Endothelial cell (in vitro differentiated cells): ENCODE measurements around the gene MRTFB. TPM values are rescaled to one million over a fixed set of nuclear protein-coding genes. Genes with fewer than 3 reads are reported as not detected.
A peak's percentile ranks its signal among the peaks of the same experiment; 100 is the strongest.

Experiments
- DNase-seq: peaks from one replicate; pipeline ENCODE4 v3.0.0; 2021; ENCODE audit warnings: low spot score
- H3K27ac Mint-ChIP-seq: one replicate; pipeline ENCODE4 v1.8.0; 2021; ENCODE audit warnings: mixed read lengths, inconsistent platforms; ENCODE audit not compliant: unreplicated experiment
- H3K27me3 Mint-ChIP-seq: one replicate; pipeline ENCODE4 v1.8.0; 2021; ENCODE audit warnings: mild to moderate bottlenecking, moderate library complexity, mixed read lengths, inconsistent platforms; ENCODE audit not compliant: unreplicated experiment
- H3K36me3 Mint-ChIP-seq: one replicate; pipeline ENCODE4 v1.8.0; 2021; ENCODE audit warnings: mild to moderate bottlenecking, low read depth, mixed read lengths, inconsistent platforms; ENCODE audit not compliant: unreplicated experiment
- H3K4me1 Mint-ChIP-seq: one replicate; pipeline ENCODE4 v1.8.0; 2021; ENCODE audit warnings: mild to moderate bottlenecking, mixed read lengths, inconsistent platforms; ENCODE audit not compliant: unreplicated experiment
- H3K4me3 Mint-ChIP-seq: one replicate; pipeline ENCODE4 v1.8.0; 2021; ENCODE audit warnings: mild to moderate bottlenecking, mixed read lengths, inconsistent platforms; ENCODE audit not compliant: unreplicated experiment
- H3K9me3 Mint-ChIP-seq: one replicate; pipeline ENCODE4 v1.8.0; 2021; ENCODE audit warnings: mixed read lengths, inconsistent platforms; ENCODE audit not compliant: unreplicated experiment
- total RNA-seq: library from RNA; stranded (reverse); fragmentation: NEBNext Ultra II Directional; extraction: Animal tissue kit (Norgen Biotek cat#: 25700); gene quantifications from one replicate; pipeline ENCODE4 v1.2.1, GENCODE V29; 2021; ENCODE audit not compliant: unreplicated experiment
- TF ChIP-seq, protein P1 (sequence below): fragments of 200-600 bp; sonication (generic); IDR thresholded peaks from one replicate; pipeline ENCODE4 v1.5.0; 2021; ENCODE audit warnings: antibody characterized with exemption; ENCODE audit not compliant: unreplicated experiment

MRTFB gene
- total RNA-seq, 1 donor from 2014 or later, result 51.3 TPM

DNA sequence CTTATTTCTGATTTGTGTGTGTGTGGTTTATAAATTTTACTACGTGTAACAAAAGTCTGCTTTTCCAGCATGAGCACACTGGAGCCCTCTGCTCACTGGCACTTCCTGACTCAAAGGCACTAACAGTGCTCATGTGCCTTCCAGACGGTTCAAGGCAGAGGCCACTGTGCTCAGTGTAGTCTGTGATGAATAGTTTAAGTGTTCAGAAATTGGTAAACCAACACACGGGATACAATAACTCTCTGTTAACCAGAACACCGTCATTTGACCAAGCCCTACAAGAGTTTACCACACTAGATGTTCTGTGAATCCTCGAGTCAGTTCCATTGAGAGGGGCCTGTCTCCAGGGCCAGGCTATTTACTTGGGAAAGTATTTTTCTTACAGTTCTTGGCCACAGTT is 191.9 kb downstream of the MRTFB start:
- peaks cover 1% of the 10 kb centered on the region for H3K27me3 Mint-ChIP-seq
- no peaks in the 10 kb centered on the region for H3K4me1 Mint-ChIP-seq
- H3K9me3 Mint-ChIP-seq, result no peaks in the 10 kb centered on the region
- no peak overlapping the region for H3K27ac Mint-ChIP-seq
- TF ChIP-seq, protein P1, sequence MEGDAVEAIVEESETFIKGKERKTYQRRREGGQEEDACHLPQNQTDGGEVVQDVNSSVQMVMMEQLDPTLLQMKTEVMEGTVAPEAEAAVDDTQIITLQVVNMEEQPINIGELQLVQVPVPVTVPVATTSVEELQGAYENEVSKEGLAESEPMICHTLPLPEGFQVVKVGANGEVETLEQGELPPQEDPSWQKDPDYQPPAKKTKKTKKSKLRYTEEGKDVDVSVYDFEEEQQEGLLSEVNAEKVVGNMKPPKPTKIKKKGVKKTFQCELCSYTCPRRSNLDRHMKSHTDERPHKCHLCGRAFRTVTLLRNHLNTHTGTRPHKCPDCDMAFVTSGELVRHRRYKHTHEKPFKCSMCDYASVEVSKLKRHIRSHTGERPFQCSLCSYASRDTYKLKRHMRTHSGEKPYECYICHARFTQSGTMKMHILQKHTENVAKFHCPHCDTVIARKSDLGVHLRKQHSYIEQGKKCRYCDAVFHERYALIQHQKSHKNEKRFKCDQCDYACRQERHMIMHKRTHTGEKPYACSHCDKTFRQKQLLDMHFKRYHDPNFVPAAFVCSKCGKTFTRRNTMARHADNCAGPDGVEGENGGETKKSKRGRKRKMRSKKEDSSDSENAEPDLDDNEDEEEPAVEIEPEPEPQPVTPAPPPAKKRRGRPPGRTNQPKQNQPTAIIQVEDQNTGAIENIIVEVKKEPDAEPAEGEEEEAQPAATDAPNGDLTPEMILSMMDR, result no peak
- no peak for DNase-seq
- peaks cover 23% of the 10 kb centered on the region for H3K36me3 Mint-ChIP-seq
- peak overlapping the region; percentile 54 for H3K4me3 Mint-ChIP-seq

GRCh38 chr16:14263769-14264168 is 192.7 kb downstream of the MRTFB start:
- Mint-ChIP-seq H3K4me1 (no peaks in the 10 kb centered on the region), H3K27ac (no peak overlapping the region), H3K36me3 (peaks cover 25% of the 10 kb centered on the region), H3K9me3 (no peaks in the 10 kb centered on the region), H3K27me3 (peaks cover 1% of the 10 kb centered on the region), H3K4me3 (no peak overlapping the region)
- no peak for DNase-seq
- TF ChIP-seq, protein P1, result no peak

DNA sequence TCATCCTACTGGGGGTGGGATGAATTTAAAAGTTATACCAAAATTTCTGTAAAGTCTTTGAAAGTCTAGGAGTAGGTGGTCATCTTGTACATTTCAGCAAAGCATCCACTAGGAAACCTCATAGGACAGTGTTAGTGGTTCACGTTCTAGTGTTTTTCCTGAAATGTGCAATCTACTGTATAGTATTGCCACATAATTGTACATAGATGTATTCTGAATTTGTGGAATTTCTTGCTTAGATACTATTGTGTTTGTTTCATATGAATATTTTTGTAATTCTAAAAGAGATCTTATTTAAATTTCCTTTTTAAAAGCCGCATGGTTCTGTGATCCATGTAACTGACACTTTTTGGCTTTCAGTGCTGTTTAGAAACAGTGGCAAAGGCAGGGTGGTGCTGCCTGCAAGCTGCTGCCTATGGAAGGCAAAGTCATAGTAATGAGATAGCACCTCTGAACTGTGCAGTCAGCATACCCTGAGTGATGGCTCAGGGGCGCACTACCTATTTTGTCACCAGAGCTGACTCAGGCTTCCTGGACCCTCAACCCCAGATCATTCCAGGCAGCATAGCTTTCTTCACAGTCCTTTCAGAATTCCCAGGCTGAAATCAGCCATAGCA is 193.3 kb downstream of the MRTFB start:
- H3K4me1 Mint-ChIP-seq, result no peaks in the 10 kb centered on the region
- H3K27ac Mint-ChIP-seq, result no peak overlapping the region
- TF ChIP-seq, protein P1, result no peak
- no peaks in the 10 kb centered on the region for H3K9me3 Mint-ChIP-seq
- no peak for DNase-seq
- H3K4me3 Mint-ChIP-seq, result no peak overlapping the region
- peaks cover 2% of the 10 kb centered on the region for H3K27me3 Mint-ChIP-seq
- H3K36me3 Mint-ChIP-seq, result peaks cover 31% of the 10 kb centered on the region

DNA sequence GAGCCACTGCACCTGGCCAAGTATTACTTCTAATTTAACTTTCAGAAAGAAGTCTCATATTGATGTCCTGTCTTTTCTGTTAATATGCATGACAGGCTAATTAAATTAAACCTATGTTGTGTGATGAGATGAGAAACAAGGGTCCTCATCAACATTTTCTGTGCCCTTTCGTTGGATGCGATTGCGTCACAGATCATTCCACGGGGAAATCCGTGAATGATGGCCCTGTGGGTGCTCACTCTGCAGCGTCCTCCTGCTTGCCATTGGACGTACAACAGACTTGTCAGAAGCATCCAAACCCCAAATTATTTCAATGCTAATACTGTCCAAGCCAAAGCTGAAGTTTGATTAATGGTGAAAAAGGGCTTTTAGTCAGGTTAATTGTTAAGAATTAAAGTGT is 197.0 kb downstream of the MRTFB start:
- no peaks in the 10 kb centered on the region for H3K4me1 Mint-ChIP-seq
- TF ChIP-seq, protein P1, result no peak
- DNase-seq, result no peak
- no peak overlapping the region for H3K27ac Mint-ChIP-seq
- H3K4me3 Mint-ChIP-seq, result no peak overlapping the region
- H3K36me3 Mint-ChIP-seq, result peaks cover 21% of the 10 kb centered on the region
- peaks cover 2% of the 10 kb centered on the region for H3K27me3 Mint-ChIP-seq
- no peaks in the 10 kb centered on the region for H3K9me3 Mint-ChIP-seq

DNA sequence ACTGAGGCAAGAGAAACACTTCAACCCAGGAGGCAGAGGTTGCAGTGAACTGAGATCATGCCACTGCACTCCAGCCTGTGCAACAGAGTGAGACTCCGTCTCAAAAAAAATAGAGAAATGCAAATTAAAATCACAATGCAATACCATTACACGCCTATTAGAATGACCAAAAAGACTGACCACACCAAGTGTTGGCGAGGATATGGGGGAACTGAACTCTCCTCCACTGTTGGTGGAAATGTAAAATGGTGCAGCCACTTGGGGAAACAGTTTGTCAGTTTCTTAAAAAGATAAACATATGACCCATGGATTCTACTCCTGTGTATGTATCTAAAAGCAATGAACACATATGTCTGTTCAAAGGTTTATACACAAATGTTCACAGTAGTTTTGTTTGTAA is 204.8 kb downstream of the MRTFB start:
- H3K27ac Mint-ChIP-seq, result no peak overlapping the region
- no peak for DNase-seq
- no peaks in the 10 kb centered on the region for H3K4me1 Mint-ChIP-seq
- no peaks in the 10 kb centered on the region for H3K27me3 Mint-ChIP-seq
- H3K4me3 Mint-ChIP-seq, result no peak overlapping the region
- H3K9me3 Mint-ChIP-seq, result no peaks in the 10 kb centered on the region
- no peaks in the 10 kb centered on the region for H3K36me3 Mint-ChIP-seq
- TF ChIP-seq, protein P1, result no peak
